ENCODE measurements around the gene CEP95. TPM values are rescaled to one million over a fixed set of nuclear protein-coding genes. Genes with fewer than 3 reads are reported as not detected.

The CEP95 gene
- polyA plus RNA-seq, 2 donors = 16.7 to 33.3 TPM

DNA sequence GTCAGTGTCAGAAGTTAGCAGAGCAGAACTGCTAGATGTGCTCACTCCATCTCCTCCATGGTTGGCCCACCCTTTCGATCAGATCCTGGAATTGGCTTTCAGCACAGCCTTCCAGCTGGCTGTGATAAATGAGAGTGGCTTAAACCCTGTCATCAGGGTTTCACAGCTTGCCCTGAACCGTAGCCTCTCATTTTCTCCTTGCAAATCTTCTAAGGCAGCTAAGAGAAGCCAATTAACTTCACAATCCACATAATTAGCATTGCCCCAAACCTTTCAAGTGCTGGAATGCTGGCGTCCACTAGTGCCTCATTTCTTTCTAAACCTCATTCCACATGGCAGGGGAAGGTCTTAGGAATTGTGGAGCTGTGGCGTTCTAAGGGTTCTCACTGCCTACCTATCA, 36.2 kb upstream of the CEP95 start:
- Histone ChIP-seq H3K27me3 (ENCODE audit: control insufficient read depth in 1 of 2, insufficient read depth in 2 of 2, low read length in 2 of 2) (no peaks in the 10 kb centered on the region), H3K9me3 (ENCODE audit: control insufficient read depth in 2 of 2, insufficient read depth in 1 of 2, low read depth in 1 of 2, low read length in 1 of 2) (no peaks in the 10 kb centered on the region), H3K4me3 (ENCODE audit: low read depth in 1 of 2, low read length in 2 of 2) (no peak overlapping the region), H3K36me3 (ENCODE audit: control insufficient read depth in 2 of 2, insufficient read depth in 2 of 2, low read length in 1 of 2) (no peaks in the 10 kb centered on the region), H3K4me1 (ENCODE audit: control insufficient read depth in 2 of 2, insufficient read depth in 2 of 2, low read length in 1 of 2) (no peaks in the 10 kb centered on the region), H3K27ac (ENCODE audit: low read depth in 2 of 2, low read length in 1 of 2) (no peak overlapping the region)
- WGBS, 2 donors = 68 to 70% methylated on average over 4 of the region's 4 CpGs

DNA sequence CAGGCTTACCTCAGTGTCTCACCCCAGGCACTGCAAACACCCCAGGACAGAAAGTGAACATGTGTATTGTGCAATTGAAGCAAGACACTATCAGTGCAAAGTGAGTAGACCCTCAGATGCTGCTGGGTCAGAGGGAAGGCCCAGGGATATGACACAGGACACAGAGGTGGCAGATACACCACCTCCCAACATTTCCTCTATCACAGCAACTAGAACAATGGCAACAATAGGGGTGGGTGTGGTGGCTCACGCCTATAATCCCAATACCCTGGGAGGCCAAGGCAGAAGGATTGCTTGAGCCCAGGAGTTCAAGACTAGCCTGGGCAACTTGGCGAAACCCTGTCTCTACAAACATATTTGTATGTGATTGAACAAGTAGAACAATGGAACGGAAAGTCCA, 35.3 kb upstream of the CEP95 start:
- Histone ChIP-seq H3K9me3 (ENCODE audit: control insufficient read depth in 2 of 2, insufficient read depth in 1 of 2, low read depth in 1 of 2, low read length in 1 of 2) (no peaks in the 10 kb centered on the region), H3K36me3 (ENCODE audit: control insufficient read depth in 2 of 2, insufficient read depth in 2 of 2, low read length in 1 of 2) (no peaks in the 10 kb centered on the region), H3K27ac (ENCODE audit: low read depth in 2 of 2, low read length in 1 of 2) (no peak overlapping the region), H3K4me1 (ENCODE audit: control insufficient read depth in 2 of 2, insufficient read depth in 2 of 2, low read length in 1 of 2) (no peaks in the 10 kb centered on the region), H3K27me3 (ENCODE audit: control insufficient read depth in 1 of 2, insufficient read depth in 2 of 2, low read length in 2 of 2) (no peaks in the 10 kb centered on the region), H3K4me3 (ENCODE audit: low read depth in 1 of 2, low read length in 2 of 2) (no peak overlapping the region)
- 87 to 89% methylated on average over 3 of the region's 3 CpGs for WGBS, 2 donors

DNA sequence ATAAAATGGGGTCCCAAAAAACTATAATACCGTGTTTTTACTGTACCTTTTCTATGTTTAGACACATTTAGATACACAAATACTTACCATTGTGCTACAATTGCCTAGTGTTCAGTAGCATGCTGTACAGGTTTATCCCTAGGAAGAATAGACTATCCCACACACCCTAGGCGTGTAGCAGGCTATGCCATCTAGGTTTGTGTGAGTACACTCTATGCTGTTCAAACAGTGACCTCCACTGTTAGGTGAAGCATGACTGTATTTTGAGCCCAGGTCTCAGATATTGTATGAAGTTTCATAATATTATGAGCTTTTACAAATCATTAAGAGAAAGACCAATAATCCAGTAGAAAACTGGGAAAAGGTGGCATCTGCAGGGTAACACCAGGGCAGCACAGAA, 34.2 kb upstream of the CEP95 start:
- Histone ChIP-seq H3K4me3 (ENCODE audit: low read depth in 1 of 2, low read length in 2 of 2) (no peak overlapping the region), H3K9me3 (ENCODE audit: control insufficient read depth in 2 of 2, insufficient read depth in 1 of 2, low read depth in 1 of 2, low read length in 1 of 2) (no peaks in the 10 kb centered on the region), H3K4me1 (ENCODE audit: control insufficient read depth in 2 of 2, insufficient read depth in 2 of 2, low read length in 1 of 2) (no peaks in the 10 kb centered on the region), H3K27ac (ENCODE audit: low read depth in 2 of 2, low read length in 1 of 2) (no peak overlapping the region), H3K36me3 (ENCODE audit: control insufficient read depth in 2 of 2, insufficient read depth in 2 of 2, low read length in 1 of 2) (no peaks in the 10 kb centered on the region), H3K27me3 (ENCODE audit: control insufficient read depth in 1 of 2, insufficient read depth in 2 of 2, low read length in 2 of 2) (no peaks in the 10 kb centered on the region)
- WGBS, 2 donors = 91 to 93% methylated on average over 2 of the region's 2 CpGs

DNA sequence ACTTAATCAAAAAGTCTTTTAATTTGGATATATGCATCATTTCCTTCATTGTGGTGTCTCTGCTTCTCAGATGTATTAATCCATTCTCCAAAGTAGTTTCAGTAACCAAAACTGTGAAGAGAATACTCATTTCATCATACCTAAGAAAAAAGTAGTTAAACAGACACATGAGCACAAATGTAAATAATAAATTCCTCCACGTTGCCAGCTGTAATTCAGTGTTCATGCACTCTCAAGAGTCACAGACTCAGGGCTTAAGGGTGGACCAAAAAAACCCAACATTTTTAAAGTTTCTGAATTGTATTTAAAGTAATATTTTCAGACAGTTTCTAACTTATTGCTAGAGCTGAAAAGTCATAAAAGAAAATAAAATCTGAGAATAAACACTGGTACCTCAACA, 28.9 kb upstream of the CEP95 start:
- H3K4me3 ChIP-seq (ENCODE audit: low read depth in 1 of 2, low read length in 2 of 2) = no peak overlapping the region
- no peaks in the 10 kb centered on the region for H3K27me3 ChIP-seq (ENCODE audit: control insufficient read depth in 1 of 2, insufficient read depth in 2 of 2, low read length in 2 of 2)
- peaks cover 0 to 2% of the 10 kb centered on the region in 2 donors for H3K36me3 ChIP-seq (ENCODE audit: control insufficient read depth in 2 of 2, insufficient read depth in 2 of 2, low read length in 1 of 2)
- H3K4me1 ChIP-seq (ENCODE audit: control insufficient read depth in 2 of 2, insufficient read depth in 2 of 2, low read length in 1 of 2) = no peaks in the 10 kb centered on the region
- no peaks in the 10 kb centered on the region for H3K9me3 ChIP-seq (ENCODE audit: control insufficient read depth in 2 of 2, insufficient read depth in 1 of 2, low read depth in 1 of 2, low read length in 1 of 2)
- 22 to 25% methylated on average over 1 of the region's 1 CpG for WGBS, 2 donors
- H3K27ac ChIP-seq (ENCODE audit: low read depth in 2 of 2, low read length in 1 of 2) = no peak overlapping the region

DNA sequence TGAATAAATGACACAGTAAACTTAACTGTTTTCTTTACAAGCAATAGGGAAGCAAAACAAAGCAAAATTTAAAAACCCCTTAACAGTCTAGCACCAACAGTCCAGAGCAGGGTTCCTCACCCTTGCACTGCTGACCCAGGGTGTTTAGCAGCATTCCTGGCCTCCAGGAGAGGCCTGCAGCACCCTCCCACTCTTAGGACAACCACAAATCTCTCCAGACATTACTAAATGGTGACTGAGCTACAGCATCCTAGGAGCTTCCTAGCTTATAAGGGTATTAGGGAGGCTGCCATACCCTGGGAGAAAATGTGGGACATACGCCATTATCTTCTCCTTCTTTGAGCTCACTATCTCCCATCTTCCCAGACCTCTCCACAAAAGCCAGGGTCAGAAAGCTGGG, 25.8 kb upstream of the CEP95 start:
- peaks cover 0 to 6% of the 10 kb centered on the region in 2 donors for H3K36me3 ChIP-seq (ENCODE audit: control insufficient read depth in 2 of 2, insufficient read depth in 2 of 2, low read length in 1 of 2)

DNA sequence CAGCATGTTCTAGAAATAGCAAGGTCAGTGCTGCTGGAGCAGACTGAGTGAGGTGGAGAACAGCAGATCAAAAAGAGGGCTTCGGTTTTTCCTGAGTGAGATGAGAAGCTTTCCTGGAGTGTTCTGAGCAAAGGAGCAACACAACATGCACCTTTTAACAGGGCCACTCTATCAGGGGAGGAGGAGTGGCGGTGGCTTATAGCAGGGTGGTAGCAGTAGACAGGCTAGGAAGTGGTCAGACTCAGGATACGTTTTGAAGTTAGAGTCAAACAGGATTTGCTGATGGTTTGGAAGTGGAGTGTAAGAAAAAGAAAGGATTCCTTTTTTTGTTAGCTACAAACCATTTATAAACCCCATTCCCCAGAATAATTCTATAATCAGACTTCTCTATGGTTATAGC, 22.4 kb upstream of the CEP95 start:
- no peaks in the 10 kb centered on the region for H3K9me3 ChIP-seq (ENCODE audit: control insufficient read depth in 2 of 2, insufficient read depth in 1 of 2, low read depth in 1 of 2, low read length in 1 of 2)
- no peak overlapping the region for H3K4me3 ChIP-seq (ENCODE audit: low read depth in 1 of 2, low read length in 2 of 2)
- H3K36me3 ChIP-seq (ENCODE audit: control insufficient read depth in 2 of 2, insufficient read depth in 2 of 2, low read length in 1 of 2) = peaks cover 0 to 6% of the 10 kb centered on the region in 2 donors
- 83 to 92% methylated on average over 3 of the region's 3 CpGs for WGBS, 2 donors
- no peak overlapping the region for H3K27ac ChIP-seq (ENCODE audit: low read depth in 2 of 2, low read length in 1 of 2)
- H3K4me1 ChIP-seq (ENCODE audit: control insufficient read depth in 2 of 2, insufficient read depth in 2 of 2, low read length in 1 of 2) = no peaks in the 10 kb centered on the region
- no peaks in the 10 kb centered on the region for H3K27me3 ChIP-seq (ENCODE audit: control insufficient read depth in 1 of 2, insufficient read depth in 2 of 2, low read length in 2 of 2)

More for the DNA sequence above, 25.8 kb upstream of the CEP95 start:
- Histone ChIP-seq H3K4me3 (ENCODE audit: low read depth in 1 of 2, low read length in 2 of 2) (no peak overlapping the region), H3K4me1 (ENCODE audit: control insufficient read depth in 2 of 2, insufficient read depth in 2 of 2, low read length in 1 of 2) (no peaks in the 10 kb centered on the region), H3K27me3 (ENCODE audit: control insufficient read depth in 1 of 2, insufficient read depth in 2 of 2, low read length in 2 of 2) (no peaks in the 10 kb centered on the region), H3K27ac (ENCODE audit: low read depth in 2 of 2, low read length in 1 of 2) (no peak overlapping the region), H3K9me3 (ENCODE audit: control insufficient read depth in 2 of 2, insufficient read depth in 1 of 2, low read depth in 1 of 2, low read length in 1 of 2) (no peaks in the 10 kb centered on the region)
- 96 to 100% methylated on average over 1 of the region's 1 CpG for WGBS, 2 donors

DNA sequence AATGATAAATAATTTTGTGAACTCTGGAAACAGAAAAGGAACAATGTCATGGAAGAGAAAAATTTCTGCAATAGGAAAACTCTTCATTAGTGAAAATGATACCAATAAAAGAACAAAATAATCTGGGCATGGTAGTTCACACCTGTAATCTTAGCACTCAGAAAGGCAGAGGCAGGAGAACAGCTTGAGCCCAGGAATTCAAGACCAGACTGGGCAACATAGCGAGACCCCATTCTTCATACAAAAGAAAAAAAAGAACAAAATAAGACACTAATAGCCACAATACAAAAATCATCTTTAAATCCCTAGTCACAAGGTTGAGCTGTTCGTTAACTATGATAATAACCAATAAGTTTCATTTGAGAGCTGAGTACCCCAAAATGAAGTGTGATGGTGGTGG, 18.5 kb upstream of the CEP95 start:
- 96 to 100% methylated on average over 2 of the region's 2 CpGs for WGBS, 2 donors
- peaks cover 0 to 4% of the 10 kb centered on the region in 2 donors for H3K36me3 ChIP-seq (ENCODE audit: control insufficient read depth in 2 of 2, insufficient read depth in 2 of 2, low read length in 1 of 2)
- H3K4me3 ChIP-seq (ENCODE audit: low read depth in 1 of 2, low read length in 2 of 2) = no peak overlapping the region
- no peak overlapping the region for H3K27ac ChIP-seq (ENCODE audit: low read depth in 2 of 2, low read length in 1 of 2)
- no peaks in the 10 kb centered on the region for H3K27me3 ChIP-seq (ENCODE audit: control insufficient read depth in 1 of 2, insufficient read depth in 2 of 2, low read length in 2 of 2)
- H3K9me3 ChIP-seq (ENCODE audit: control insufficient read depth in 2 of 2, insufficient read depth in 1 of 2, low read depth in 1 of 2, low read length in 1 of 2) = no peaks in the 10 kb centered on the region
- H3K4me1 ChIP-seq (ENCODE audit: control insufficient read depth in 2 of 2, insufficient read depth in 2 of 2, low read length in 1 of 2) = no peaks in the 10 kb centered on the region

DNA sequence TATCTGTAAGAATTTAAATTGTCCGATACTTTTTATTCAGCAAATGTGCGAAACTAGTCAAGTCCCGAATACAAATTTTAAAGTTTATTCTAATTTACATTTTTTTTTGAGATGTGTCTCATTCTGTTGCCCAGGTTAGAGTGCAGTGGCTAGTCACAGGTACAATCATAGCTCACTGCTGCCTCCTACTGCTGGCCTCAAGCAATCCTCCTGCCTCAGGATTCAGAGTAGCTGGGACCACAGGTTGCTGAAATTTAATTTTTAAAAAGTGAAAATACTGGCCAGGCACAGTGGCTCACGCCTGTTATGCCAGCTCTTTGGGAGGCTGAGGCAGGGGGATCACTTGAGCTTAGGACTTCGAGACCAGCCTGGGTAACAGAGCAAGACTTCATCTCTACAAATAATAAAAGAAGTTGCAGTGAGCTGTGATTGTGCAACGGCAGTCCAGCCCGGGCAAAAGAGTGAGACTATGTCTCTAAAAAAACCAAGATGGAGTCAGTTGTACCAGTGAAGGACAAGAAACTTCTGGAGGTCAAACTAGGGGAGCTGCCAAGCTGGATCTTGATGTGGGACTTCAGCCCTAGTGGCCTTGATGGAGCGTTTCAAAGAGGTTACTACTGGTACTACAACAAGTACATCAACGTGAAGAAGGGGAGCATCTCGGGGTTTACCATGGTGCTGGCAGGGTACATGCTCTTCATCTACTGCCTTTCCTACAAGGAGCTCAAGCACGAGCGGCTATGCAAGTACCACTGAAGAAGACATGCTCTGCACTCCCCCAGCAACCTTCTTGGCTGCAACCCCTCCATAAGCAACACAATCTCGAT, 15.5 kb upstream of the CEP95 start:
- no peaks in the 10 kb centered on the region for H3K36me3 ChIP-seq (ENCODE audit: control insufficient read depth in 2 of 2, insufficient read depth in 2 of 2, low read length in 1 of 2)
- 93 to 94% methylated on average over 13 of the region's 13 CpGs for WGBS, 2 donors
- H3K4me3 ChIP-seq (ENCODE audit: low read depth in 1 of 2, low read length in 2 of 2) = no peak overlapping the region
- H3K27me3 ChIP-seq (ENCODE audit: control insufficient read depth in 1 of 2, insufficient read depth in 2 of 2, low read length in 2 of 2) = no peaks in the 10 kb centered on the region
- no peak overlapping the region for H3K27ac ChIP-seq (ENCODE audit: low read depth in 2 of 2, low read length in 1 of 2)
- no peaks in the 10 kb centered on the region for H3K9me3 ChIP-seq (ENCODE audit: control insufficient read depth in 2 of 2, insufficient read depth in 1 of 2, low read depth in 1 of 2, low read length in 1 of 2)
- H3K4me1 ChIP-seq (ENCODE audit: control insufficient read depth in 2 of 2, insufficient read depth in 2 of 2, low read length in 1 of 2) = no peaks in the 10 kb centered on the region

DNA sequence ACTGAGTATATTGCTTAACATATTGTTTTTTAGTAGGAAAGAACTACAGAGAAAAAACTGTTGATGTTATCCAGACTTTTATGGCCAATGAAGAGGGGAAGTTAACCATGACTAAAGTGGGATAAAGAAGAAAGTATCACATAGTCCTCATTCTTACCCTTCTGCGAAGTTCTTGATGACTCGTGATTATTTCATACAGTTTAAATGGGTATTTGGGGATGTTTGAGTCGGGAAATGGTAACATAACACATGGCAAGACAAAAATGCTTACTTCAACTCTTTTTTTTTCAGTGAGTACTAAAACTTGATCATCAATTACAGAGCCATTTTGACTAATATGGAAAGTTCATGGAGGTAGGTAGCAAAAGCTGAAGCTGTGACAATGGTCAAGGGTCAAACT, 14.8 kb upstream of the CEP95 start:
- Histone ChIP-seq H3K4me1 (ENCODE audit: control insufficient read depth in 2 of 2, insufficient read depth in 2 of 2, low read length in 1 of 2) (no peaks in the 10 kb centered on the region), H3K9me3 (ENCODE audit: control insufficient read depth in 2 of 2, insufficient read depth in 1 of 2, low read depth in 1 of 2, low read length in 1 of 2) (no peaks in the 10 kb centered on the region), H3K4me3 (ENCODE audit: low read depth in 1 of 2, low read length in 2 of 2) (no peak overlapping the region), H3K27ac (ENCODE audit: low read depth in 2 of 2, low read length in 1 of 2) (no peak overlapping the region), H3K27me3 (ENCODE audit: control insufficient read depth in 1 of 2, insufficient read depth in 2 of 2, low read length in 2 of 2) (no peaks in the 10 kb centered on the region), H3K36me3 (ENCODE audit: control insufficient read depth in 2 of 2, insufficient read depth in 2 of 2, low read length in 1 of 2) (no peaks in the 10 kb centered on the region)
- 63 to 76% methylated on average over 3 of the region's 3 CpGs for WGBS, 2 donors

DNA sequence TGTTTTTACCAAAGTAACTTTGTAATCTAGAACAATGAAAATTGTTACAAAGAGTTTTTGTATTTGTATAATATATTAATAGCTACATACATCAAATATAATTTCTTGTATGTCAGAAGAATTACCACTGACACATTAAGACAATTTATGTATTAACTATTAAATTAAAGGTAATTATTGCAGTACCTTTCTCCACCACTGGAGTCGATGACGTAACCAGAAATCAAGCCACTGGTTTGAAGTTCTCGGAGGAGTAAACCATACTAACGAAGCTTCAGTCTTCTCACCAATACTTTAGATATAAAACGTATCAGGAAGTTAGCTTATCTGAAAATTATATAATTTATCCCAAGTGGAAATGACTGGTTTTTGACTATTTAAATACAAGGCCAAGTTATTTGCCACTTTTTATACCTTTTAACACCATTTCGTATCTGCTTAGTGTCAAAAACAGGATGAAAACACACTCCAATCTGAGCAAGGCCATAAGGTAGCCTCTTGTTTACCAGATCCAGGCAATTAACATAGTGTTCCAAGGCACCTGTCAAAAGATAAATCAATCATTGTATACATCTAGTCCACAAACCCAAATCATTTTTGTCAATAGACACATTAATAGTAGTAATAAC, 14.2 kb upstream of the CEP95 start:
- Histone ChIP-seq H3K36me3 (ENCODE audit: control insufficient read depth in 2 of 2, insufficient read depth in 2 of 2, low read length in 1 of 2) (no peaks in the 10 kb centered on the region), H3K27ac (ENCODE audit: low read depth in 2 of 2, low read length in 1 of 2) (no peak overlapping the region), H3K4me1 (ENCODE audit: control insufficient read depth in 2 of 2, insufficient read depth in 2 of 2, low read length in 1 of 2) (peaks cover 0 to 2% of the 10 kb centered on the region in 2 donors), H3K4me3 (ENCODE audit: low read depth in 1 of 2, low read length in 2 of 2) (no peak overlapping the region), H3K27me3 (ENCODE audit: control insufficient read depth in 1 of 2, insufficient read depth in 2 of 2, low read length in 2 of 2) (no peaks in the 10 kb centered on the region), H3K9me3 (ENCODE audit: control insufficient read depth in 2 of 2, insufficient read depth in 1 of 2, low read depth in 1 of 2, low read length in 1 of 2) (no peaks in the 10 kb centered on the region)
- WGBS, 2 donors = 74% methylated on average over 6 of the region's 6 CpGs
